ENCODE results near the gene PARD3. TPM values are rescaled to one million over a fixed set of nuclear protein-coding genes. Genes with fewer than 3 reads are reported as not detected.

The PARD3 gene
- total and polyA plus RNA-seq, 10 of the 15 experiments (the other 5 are each of a cell fraction or from before 2014, with no cell fraction given), result 2.6 to 43.1 (median 13.9) TPM

GRCh38 chr10:34716234-34716633 is 98.9 kb downstream of the PARD3 start:
- RAD21 ChIA-PET (ENCODE audit: unreplicated experiment), result no interaction called here
- Histone ChIP-seq H3K27ac (ENCODE audit: control insufficient read depth, insufficient read depth) (no peak overlapping the region), H3K9ac (ENCODE audit: control insufficient read depth, insufficient read depth, low read length) (no peak overlapping the region), H2AFZ (ENCODE audit: control insufficient read depth, low read depth, low read length) (no peak overlapping the region), H3K4me3 (no peak overlapping the region), H3K9me3 (replicated peaks; ENCODE audit: control insufficient read depth, insufficient read depth, low read length) (no peaks in the 10 kb centered on the region), H3K36me3 (ENCODE audit: control insufficient read depth in 2 of 2, insufficient read depth in 2 of 2, low read length in 1 of 2) (no peaks in the 10 kb centered on the region), H3K79me2 (ENCODE audit: control insufficient read depth, insufficient read depth, low read length) (no peaks in the 10 kb centered on the region), H3K4me2 (ENCODE audit: control insufficient read depth, insufficient read depth) (no peak overlapping the region), H3K27me3 (replicated peaks in 1 of 2; ENCODE audit: control insufficient read depth in 2 of 2, insufficient read depth in 2 of 2, low read length in 1 of 2) (0 out of 4 replicates have a peak, but pooled peaks cover 0 to 3% of the 10 kb centered on the region in 2 experiments), H3K4me1 (ENCODE audit: control insufficient read depth, insufficient read depth, low read length) (no peaks in the 10 kb centered on the region), H4K20me1 (ENCODE audit: control insufficient read depth, insufficient read depth) (no peaks in the 10 kb centered on the region)
- ATAC-seq (no peak), FAIRE-seq (no peak), DNase-seq (ENCODE audit: low read depth, low spot score) (no peak)
- in situ Hi-C loops (cut with MboI), result no loop called here
- BruUV-seq (replicated peaks), result no TSS peak
- SMC1A ChIA-PET (ENCODE audit: uncharacterized antibody, unreplicated experiment), result interaction anchor here (0.9 to 1.5 kb wide), 2 partner anchors 8 to 11 kb away, joined by 3 to 4 read pairs; no protein-coding TSS in a partner anchor
- TF ChIP-seq NR2C2 (IDR thresholded peaks at IDR 0.05; ENCODE audit: borderline replicate concordance, control insufficient read depth, insufficient read length, low read depth), result no peak
- TF ChIP-seq KDM1A (IDR thresholded peaks at IDR 0.05; ENCODE audit: borderline replicate concordance), result no peak
- TF ChIP-seq LARP7 (IDR thresholded peaks at IDR 0.05), result no peak
- TF ChIP-seq FOS (IDR thresholded peaks at IDR 0.05; ENCODE audit: borderline replicate concordance, extremely low read depth, insufficient read length), result no peak
- TF ChIP-seq ZBTB4 (CRISPR knock-in tag; IDR thresholded peaks at IDR 0.05), result no peak
- TF ChIP-seq STAT1 (conservative IDR thresholded peaks at IDR 0.05), result no peak
- no peak for TF ChIP-seq NFYA (IDR thresholded peaks at IDR 0.05; ENCODE audit: borderline replicate concordance, low read depth, low read length)
- TF ChIP-seq RUNX3 (IDR thresholded peaks at IDR 0.05; ENCODE audit: low read length), result no peak
- TF ChIP-seq ETV6 (conservative IDR thresholded peaks at IDR 0.05 in 1 of 2, IDR thresholded peaks at IDR 0.05 in 1 of 2; ENCODE audit: borderline replicate concordance in 1 of 2, low read depth in 1 of 2), result no peak
- no peak for TF ChIP-seq POLR2AphosphoS5 (IDR thresholded peaks at IDR 0.05; ENCODE audit: low read length)
- TF ChIP-seq NBN (IDR thresholded peaks at IDR 0.05), result no peak
- 38% methylated on average over 1 of the region's 1 CpG for WGBS (ENCODE audit: insufficient coverage, insufficient replicate concordance, low lambda C conversion rate, missing lambda C conversion rate)
- POLR2A ChIA-PET, result interaction anchor here (0.7 kb wide), 1 partner anchor 169 kb away, joined by 3 read pairs; no protein-coding TSS in a partner anchor
- intact Hi-C loops (cut with micrococcal nuclease; ENCODE audit: unreplicated experiment), result no loop called here
- CTCF ChIA-PET, result no interaction called here

Data from GM12878 (cell line).